BJ (cell line): ENCODE data around the gene ASMT. TPM values are rescaled to one million over a fixed set of nuclear protein-coding genes. Genes with fewer than 3 reads are reported as not detected.
A peak's percentile ranks its signal among the peaks of the same experiment; 100 is the strongest.

ENCODE experiments used
- CTCF ChIA-PET: fragments of 350-600 bp; formaldehyde crosslinking; extraction: SDS; loops from one replicate; lab custom pipeline; 2021; ENCODE audit warnings: antibody characterized with exemption, inconsistent platforms; lab: Yijun Ruan, JAX
- POLR2A ChIA-PET: fragments of 300-600 bp; sonication (Branson Sonifier 250); formaldehyde crosslinking; extraction: SDS; loops from one replicate; lab custom pipeline; 2021; ENCODE audit warnings: antibody characterized with exemption; lab: Charles Lee
- DNase-seq: peaks from one replicate; pipeline ENCODE4 v3.0.0-alpha.2; 2011; ENCODE audit warnings: low read depth
- H3K27me3 ChIP-seq: 2 replicates; pipeline ENCODE4 v1.6.0; 2011; ENCODE audit warnings: low read length; ENCODE audit not compliant: control insufficient read depth, insufficient read depth
- H3K36me3 ChIP-seq: 2 replicates; pipeline ENCODE4 v1.5.1; 2011; ENCODE audit warnings: low read length; ENCODE audit not compliant: control insufficient read depth, insufficient read depth
- H3K4me3 ChIP-seq: 2 replicates; pipeline ENCODE4 v1.5.1; 2011; ENCODE audit warnings: low read depth, mild to moderate bottlenecking, control low read depth, low read length
- CTCF ChIP-seq: IDR thresholded peaks from 2 replicates; pipeline ENCODE4 v1.5.1; 2011; ENCODE audit warnings: low read depth, mild to moderate bottlenecking, control low read depth, inconsistent platforms, low read length, moderate library complexity; ENCODE audit not compliant: insufficient read depth
- polyA plus RNA-seq: library from polyadenylated mRNA; depleted of rRNA; stranded (reverse); fragments of >200 nt; gene quantifications from 2 replicates; pipeline ENCODE4 v1.2.3, GENCODE V29; 2011

Gene ASMT
- polyA plus RNA-seq, 1 experiment, result not detected

DNA sequence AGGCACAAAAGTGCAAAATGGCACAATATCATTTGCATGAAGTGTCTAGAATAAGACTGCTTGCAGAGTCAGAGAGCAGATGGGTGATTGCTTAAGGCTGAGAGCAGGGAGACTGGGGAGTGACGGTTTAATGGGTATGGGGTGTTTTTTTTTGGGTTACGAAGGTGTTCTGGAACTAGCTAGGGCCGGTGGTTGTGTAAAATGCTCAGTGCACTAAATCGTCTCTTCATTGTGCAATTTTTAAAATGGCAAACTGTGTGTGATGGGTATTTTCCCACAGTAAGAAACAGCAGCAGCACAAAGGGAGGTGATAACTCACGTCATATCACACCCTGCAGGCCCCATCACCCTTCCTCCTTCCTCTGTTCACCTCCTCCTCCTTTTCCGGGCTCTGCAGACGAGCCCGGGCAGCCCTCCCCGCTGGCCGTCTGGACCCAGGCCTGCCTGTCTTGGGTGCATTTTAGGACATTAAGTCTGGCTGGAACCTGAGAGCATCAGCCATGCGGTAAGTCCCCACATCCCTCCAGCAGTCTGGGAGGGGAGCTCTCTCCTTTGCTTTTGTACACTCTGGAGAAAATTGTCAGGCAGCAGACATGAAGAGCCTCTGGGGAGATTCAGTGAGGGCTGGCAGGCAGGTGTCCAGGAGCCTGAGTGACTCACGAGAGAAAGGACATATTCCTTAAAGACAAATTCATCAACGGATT is 42.7 kb downstream of the ASMT start:
- CTCF ChIA-PET, result no interaction called here
- DNase-seq, result peak; percentile 9
- Histone ChIP-seq H3K36me3 (no peaks in the 10 kb centered on the region), H3K4me3 (no peak overlapping the region), H3K27me3 (no peaks in the 10 kb centered on the region)
- no peak for TF ChIP-seq CTCF
- POLR2A ChIA-PET, result no interaction called here

DNA sequence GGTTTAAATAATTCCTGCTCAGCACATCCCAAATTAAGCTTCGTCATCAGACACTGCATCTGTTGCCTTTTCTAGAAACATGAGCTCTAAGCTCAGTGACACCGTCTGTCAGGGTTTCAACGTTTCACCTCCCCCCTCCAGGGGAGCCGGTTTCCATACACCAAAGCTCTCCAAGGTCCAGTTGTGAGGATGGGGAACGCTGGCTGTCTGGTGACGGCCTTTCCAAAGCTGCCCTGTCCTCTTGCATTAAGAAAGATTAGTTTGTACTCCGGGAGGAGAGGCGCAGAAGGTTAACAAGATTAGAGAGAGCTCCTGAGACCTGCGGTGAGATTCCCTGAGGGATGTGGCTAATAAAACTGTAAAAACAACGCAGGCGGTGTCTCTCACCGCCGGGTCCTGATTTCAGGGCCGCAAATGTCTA is 43.2 kb downstream of the ASMT start:
- ChIA-PET CTCF (no interaction called here), POLR2A (no interaction called here)
- no peak for DNase-seq
- Histone ChIP-seq H3K27me3 (no peaks in the 10 kb centered on the region), H3K4me3 (no peak overlapping the region), H3K36me3 (no peaks in the 10 kb centered on the region)
- no peak for TF ChIP-seq CTCF

- Histone ChIP-seq H3K36me3 (no peaks in the 10 kb centered on the region), H3K4me3 (no peak overlapping the region), H3K27me3 (no peaks in the 10 kb centered on the region)
- POLR2A ChIA-PET, result no interaction called here
- no peak for DNase-seq
- no peak for TF ChIP-seq CTCF
- CTCF ChIA-PET, result no interaction called here
Measured at GRCh38 chrX:1659664-1660461, 45.0 kb downstream of the ASMT start.

GRCh38 chrX:1661048-1661921 is 46.4 kb downstream of the ASMT start:
- no peak for TF ChIP-seq CTCF
- Histone ChIP-seq H3K27me3 (no peaks in the 10 kb centered on the region), H3K36me3 (no peaks in the 10 kb centered on the region), H3K4me3 (no peak overlapping the region)
- DNase-seq, result no peak
- ChIA-PET POLR2A (no interaction called here), CTCF (no interaction called here)

DNA sequence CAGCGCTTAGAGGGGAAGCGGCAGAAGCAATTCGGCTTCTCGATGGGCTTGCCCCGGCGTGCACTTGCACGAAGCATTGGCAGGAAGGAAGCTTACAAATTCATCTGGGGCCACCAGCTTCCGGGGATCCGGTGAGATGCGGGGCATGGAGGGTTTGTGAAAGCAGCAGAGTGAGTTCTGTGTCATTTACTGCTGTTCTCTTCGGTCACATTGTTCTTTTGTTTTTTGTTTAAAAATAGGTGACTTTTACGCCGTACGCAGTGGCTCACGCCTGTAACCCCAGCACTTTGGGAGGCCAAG is 47.0 kb downstream of the ASMT start:
- H3K36me3 ChIP-seq, result no peaks in the 10 kb centered on the region
- ChIA-PET CTCF (no interaction called here), POLR2A (no interaction called here)
- no peak overlapping the region for H3K4me3 ChIP-seq
- no peaks in the 10 kb centered on the region for H3K27me3 ChIP-seq
- no peak for TF ChIP-seq CTCF
- DNase-seq, result no peak
